ENCODE results near the gene ACACA. TPM values are rescaled to one million over a fixed set of nuclear protein-coding genes. Genes with fewer than 3 reads are reported as not detected.

The ACACA gene
- total and polyA plus RNA-seq, 2 donors (not counting 1 experiment from before 2014, with no cell fraction given): 4.8 to 26.2 TPM

DNA sequence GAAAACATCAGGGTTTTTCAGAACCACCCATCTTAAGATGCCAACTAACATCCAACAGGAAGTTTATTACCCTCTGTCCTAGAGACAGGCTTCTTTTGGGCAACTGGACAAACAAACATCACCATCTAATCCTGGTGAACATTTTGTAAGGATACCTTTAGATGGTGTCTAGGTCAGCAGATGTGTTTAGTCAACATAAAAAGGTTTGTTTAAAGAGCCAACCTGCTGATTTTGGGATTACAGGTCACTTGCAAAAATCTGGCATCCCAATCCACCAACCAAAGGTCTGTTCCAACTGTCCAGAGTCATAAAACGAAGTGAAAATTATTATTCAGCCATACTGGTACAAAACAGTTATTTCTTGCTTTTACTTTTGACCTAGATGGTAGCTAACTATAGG lies 176.0 kb downstream of the ACACA start:
- Histone ChIP-seq H2AFZ (ENCODE audit: insufficient read depth, low read depth, low read length, poor library complexity, severe bottlenecking) (no peak overlapping the region), H3K36me3 (replicated peaks in 1 of 2; ENCODE audit: control extremely low read depth in 1 of 2, control insufficient read depth in 1 of 2, extremely low read depth in 1 of 2, insufficient read depth in 2 of 2, low read length in 1 of 2) (peaks cover 3 to 12% of the 10 kb centered on the region in 2 experiments), H3K9me3 (ENCODE audit: control extremely low read depth in 1 of 3, control insufficient read depth in 2 of 3, insufficient read depth in 1 of 3, low read length in 2 of 3) (no peaks in the 10 kb centered on the region), H3K27me3 (replicated peaks in 1 of 4; ENCODE audit: control extremely low read depth in 1 of 4, control insufficient read depth in 3 of 4, insufficient read depth in 4 of 4, low read length in 3 of 4) (no peaks in the 10 kb centered on the region), H3K27ac (ENCODE audit: low read length in 2 of 2) (no peak overlapping the region), H3K4me1 (ENCODE audit: control insufficient read depth in 2 of 2, insufficient read depth in 2 of 2, low read length in 2 of 2) (no peaks in the 10 kb centered on the region), H4K20me1 (ENCODE audit: control insufficient read depth, insufficient read depth, low read length, poor library complexity, severe bottlenecking) (no peaks in the 10 kb centered on the region), H3K79me2 (ENCODE audit: control insufficient read depth, insufficient read depth, low read length) (no peaks in the 10 kb centered on the region), H3K9ac (ENCODE audit: low read length) (no peak overlapping the region), H3K4me2 (replicated peaks; ENCODE audit: low read depth, low read length, poor library complexity, severe bottlenecking) (no peak overlapping the region), H3K4me3 (ENCODE audit: control extremely low read depth in 1 of 5, extremely low read depth in 1 of 5, insufficient read depth in 1 of 5, low read depth in 2 of 5, low read length in 4 of 5) (no peak overlapping the region)
- H3K4me1 Mint-ChIP-seq: no peaks in the 10 kb centered on the region
- H3K9me3 Mint-ChIP-seq (ENCODE audit: insufficient read depth): no peaks in the 10 kb centered on the region
- intact Hi-C loops (cut with micrococcal nuclease): no loop called here
- WGBS (ENCODE audit: insufficient coverage): no CpG with 5 or more reads among the region's 1 CpG
- no peak overlapping the region for H3K27ac Mint-ChIP-seq
- ChIA-PET CTCF (no interaction called here), POLR2A (no interaction called here)
- ATAC-seq (ENCODE audit: low read depth) (no peak), DNase-seq (no peak)
- no peak overlapping the region for H3K4me3 Mint-ChIP-seq
- H3K27me3 Mint-ChIP-seq: no peaks in the 10 kb centered on the region
- TF ChIP-seq, protein P1, sequence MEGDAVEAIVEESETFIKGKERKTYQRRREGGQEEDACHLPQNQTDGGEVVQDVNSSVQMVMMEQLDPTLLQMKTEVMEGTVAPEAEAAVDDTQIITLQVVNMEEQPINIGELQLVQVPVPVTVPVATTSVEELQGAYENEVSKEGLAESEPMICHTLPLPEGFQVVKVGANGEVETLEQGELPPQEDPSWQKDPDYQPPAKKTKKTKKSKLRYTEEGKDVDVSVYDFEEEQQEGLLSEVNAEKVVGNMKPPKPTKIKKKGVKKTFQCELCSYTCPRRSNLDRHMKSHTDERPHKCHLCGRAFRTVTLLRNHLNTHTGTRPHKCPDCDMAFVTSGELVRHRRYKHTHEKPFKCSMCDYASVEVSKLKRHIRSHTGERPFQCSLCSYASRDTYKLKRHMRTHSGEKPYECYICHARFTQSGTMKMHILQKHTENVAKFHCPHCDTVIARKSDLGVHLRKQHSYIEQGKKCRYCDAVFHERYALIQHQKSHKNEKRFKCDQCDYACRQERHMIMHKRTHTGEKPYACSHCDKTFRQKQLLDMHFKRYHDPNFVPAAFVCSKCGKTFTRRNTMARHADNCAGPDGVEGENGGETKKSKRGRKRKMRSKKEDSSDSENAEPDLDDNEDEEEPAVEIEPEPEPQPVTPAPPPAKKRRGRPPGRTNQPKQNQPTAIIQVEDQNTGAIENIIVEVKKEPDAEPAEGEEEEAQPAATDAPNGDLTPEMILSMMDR (IDR thresholded peaks at IDR 0.05): no peak
- no peak for TF ChIP-seq EZH2 (IDR thresholded peaks at IDR 0.05; ENCODE audit: borderline replicate concordance, insufficient read depth, low read depth, low read length, poor library complexity, severe bottlenecking)

DNA sequence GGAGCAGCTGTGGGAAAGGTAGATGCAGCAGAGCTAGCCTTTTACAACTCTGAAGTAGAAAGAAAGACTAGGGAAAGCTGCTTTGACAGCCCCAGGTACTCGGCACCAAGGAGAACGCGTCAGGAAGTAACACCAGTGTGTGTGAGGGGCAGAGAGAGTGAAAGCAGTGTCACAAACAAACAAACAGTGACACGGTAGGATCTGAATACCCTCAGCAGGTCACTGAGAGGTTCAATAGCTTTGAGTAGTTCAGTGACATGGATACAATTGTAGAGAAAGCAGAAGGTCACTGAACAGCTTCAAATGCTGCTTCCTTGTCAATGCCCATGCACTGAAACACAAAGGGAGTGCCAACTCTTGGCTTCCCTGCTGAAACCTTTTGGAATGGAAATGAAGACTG lies 181.2 kb downstream of the ACACA start:
- ChIA-PET CTCF (interaction anchor here (0.7 to 1.6 kb wide), 4 partner anchors 11 to 486 kb away, joined by 3 to 5 read pairs (median 3); no protein-coding TSS in a partner anchor), POLR2A (no interaction called here)
- H3K4me1 Mint-ChIP-seq: no peaks in the 10 kb centered on the region
- no peaks in the 10 kb centered on the region for H3K9me3 ChIP-seq (ENCODE audit: control extremely low read depth in 1 of 3, control insufficient read depth in 2 of 3, insufficient read depth in 1 of 3, low read length in 2 of 3)
- intact Hi-C loops (cut with micrococcal nuclease): no loop called here
- H3K4me3 ChIP-seq (ENCODE audit: control extremely low read depth in 1 of 5, extremely low read depth in 1 of 5, insufficient read depth in 1 of 5, low read depth in 2 of 5, low read length in 4 of 5): no peak overlapping the region
- no peaks in the 10 kb centered on the region for H3K9me3 Mint-ChIP-seq (ENCODE audit: insufficient read depth)
- H2AFZ ChIP-seq (ENCODE audit: insufficient read depth, low read depth, low read length, poor library complexity, severe bottlenecking): no peak overlapping the region
- no peaks in the 10 kb centered on the region for H3K27me3 ChIP-seq (replicated peaks in 1 of 4; ENCODE audit: control extremely low read depth in 1 of 4, control insufficient read depth in 3 of 4, insufficient read depth in 4 of 4, low read length in 3 of 4)
- no peak overlapping the region for H3K9ac ChIP-seq (ENCODE audit: low read length)
- H3K4me2 ChIP-seq (replicated peaks; ENCODE audit: low read depth, low read length, poor library complexity, severe bottlenecking): no peak overlapping the region
- TF ChIP-seq, protein P1 (IDR thresholded peaks at IDR 0.05): no peak
- TF ChIP-seq EZH2 (IDR thresholded peaks at IDR 0.05; ENCODE audit: borderline replicate concordance, insufficient read depth, low read depth, low read length, poor library complexity, severe bottlenecking): no peak
- WGBS (ENCODE audit: insufficient coverage): 89% methylated on average over 4 of the region's 4 CpGs
- DNase-seq (no peak), ATAC-seq (ENCODE audit: low read depth) (no peak)
- no peaks in the 10 kb centered on the region for H4K20me1 ChIP-seq (ENCODE audit: control insufficient read depth, insufficient read depth, low read length, poor library complexity, severe bottlenecking)
- no peaks in the 10 kb centered on the region for H3K27me3 Mint-ChIP-seq
- H3K79me2 ChIP-seq (ENCODE audit: control insufficient read depth, insufficient read depth, low read length): no peaks in the 10 kb centered on the region
- no peak overlapping the region for H3K4me3 Mint-ChIP-seq
- peaks cover 0 to 1% of the 10 kb centered on the region in 2 experiments for H3K36me3 ChIP-seq (replicated peaks in 1 of 2; ENCODE audit: control extremely low read depth in 1 of 2, control insufficient read depth in 1 of 2, extremely low read depth in 1 of 2, insufficient read depth in 2 of 2, low read length in 1 of 2)
- no peak overlapping the region for H3K27ac ChIP-seq (ENCODE audit: low read length in 2 of 2)
- no peak overlapping the region for H3K27ac Mint-ChIP-seq
- H3K4me1 ChIP-seq (ENCODE audit: control insufficient read depth in 2 of 2, insufficient read depth in 2 of 2, low read length in 2 of 2): no peaks in the 10 kb centered on the region

Data from B cell (primary cell).